RWPE1 (cell line): ENCODE results near the gene FLYWCH1.

Experiments used
- CTCF ChIA-PET: fragments of 350-600 bp; sonication (Branson Sonifier 250); formaldehyde crosslinking; extraction: SDS; loops from one replicate; lab custom pipeline; 2021; lab: Yijun Ruan, JAX
- POLR2A ChIA-PET: fragments of 400-600 bp; formaldehyde crosslinking; extraction: SDS; loops from one replicate; lab custom pipeline; 2020; ENCODE audit warnings: antibody characterized with exemption; ENCODE audit not compliant: low non-redundant PET; lab: Yijun Ruan, JAX
- DNase-seq: peaks from one replicate; pipeline ENCODE4 v3.0.0; 2012; ENCODE audit warnings: low spot score
- H3K27ac ChIP-seq: fragments of 450-650 bp; 2 replicates; pipeline ENCODE4 v1.5.1; 2017
- TF ChIP-seq, protein P1 (sequence below): fragments of 450-650 bp; conservative IDR thresholded peaks from 2 replicates; pipeline ENCODE4 v1.5.1; 2017; ENCODE audit warnings: low read depth, mild to moderate bottlenecking

Gene FLYWCH1

GRCh38 chr16:2971134-2971984 is 59.6 kb downstream of the FLYWCH1 start:
- peak overlapping the region; percentile 84 for H3K27ac ChIP-seq
- CTCF ChIA-PET: interaction anchor here (0.7 to 1.6 kb wide), 3 partner anchors 8 to 1081 kb away, joined by 3 to 8 read pairs (median 3); no protein-coding TSS in a partner anchor
- POLR2A ChIA-PET: interaction anchor here (1.1 kb wide), 1 partner anchor 9 kb away, joined by 3 read pairs; the partner anchor contains the start of gene PKMYT1
- TF ChIP-seq, protein P1, sequence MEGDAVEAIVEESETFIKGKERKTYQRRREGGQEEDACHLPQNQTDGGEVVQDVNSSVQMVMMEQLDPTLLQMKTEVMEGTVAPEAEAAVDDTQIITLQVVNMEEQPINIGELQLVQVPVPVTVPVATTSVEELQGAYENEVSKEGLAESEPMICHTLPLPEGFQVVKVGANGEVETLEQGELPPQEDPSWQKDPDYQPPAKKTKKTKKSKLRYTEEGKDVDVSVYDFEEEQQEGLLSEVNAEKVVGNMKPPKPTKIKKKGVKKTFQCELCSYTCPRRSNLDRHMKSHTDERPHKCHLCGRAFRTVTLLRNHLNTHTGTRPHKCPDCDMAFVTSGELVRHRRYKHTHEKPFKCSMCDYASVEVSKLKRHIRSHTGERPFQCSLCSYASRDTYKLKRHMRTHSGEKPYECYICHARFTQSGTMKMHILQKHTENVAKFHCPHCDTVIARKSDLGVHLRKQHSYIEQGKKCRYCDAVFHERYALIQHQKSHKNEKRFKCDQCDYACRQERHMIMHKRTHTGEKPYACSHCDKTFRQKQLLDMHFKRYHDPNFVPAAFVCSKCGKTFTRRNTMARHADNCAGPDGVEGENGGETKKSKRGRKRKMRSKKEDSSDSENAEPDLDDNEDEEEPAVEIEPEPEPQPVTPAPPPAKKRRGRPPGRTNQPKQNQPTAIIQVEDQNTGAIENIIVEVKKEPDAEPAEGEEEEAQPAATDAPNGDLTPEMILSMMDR: no peak
- no peak for DNase-seq

DNA sequence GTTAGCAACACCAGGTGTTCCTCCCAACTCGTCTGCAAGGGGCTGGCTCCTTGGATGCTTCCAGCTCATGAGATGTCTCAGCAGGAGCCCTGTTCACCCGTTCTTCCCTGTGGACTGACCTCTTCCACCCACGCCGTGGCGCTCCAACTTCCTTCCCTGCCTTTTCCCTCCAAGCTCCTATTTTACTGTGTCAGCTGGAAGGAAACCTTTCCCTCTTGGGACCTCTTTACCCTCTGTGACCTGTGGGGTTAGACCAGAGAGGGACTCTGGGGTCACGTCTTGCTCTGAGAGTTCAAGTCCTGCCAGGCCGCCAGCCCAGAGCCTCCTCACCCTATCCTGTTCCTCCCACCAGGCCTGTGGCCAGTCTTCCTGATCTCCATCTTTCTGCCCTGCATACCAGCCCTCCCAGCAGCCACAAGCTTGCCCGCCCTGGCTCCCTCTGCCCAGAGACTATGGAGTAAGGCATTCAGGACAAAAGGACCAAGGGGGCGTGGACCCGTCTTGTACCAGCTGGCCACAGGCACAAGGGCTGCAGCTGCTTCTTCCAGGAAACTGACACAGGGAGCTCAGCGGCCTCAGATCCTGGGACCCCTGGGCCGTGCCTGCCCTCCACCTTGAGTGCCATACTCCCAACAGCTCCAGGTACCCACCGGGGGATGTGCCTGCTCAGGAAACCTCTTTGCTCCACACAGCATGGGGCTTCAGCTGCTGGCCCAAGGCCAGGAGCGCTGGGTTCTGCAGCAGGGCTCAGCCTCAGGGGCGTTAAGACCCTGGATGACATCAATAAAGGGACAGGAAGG is 60.5 kb downstream of the FLYWCH1 start:
- DNase-seq: no peak
- ChIA-PET CTCF (interaction anchor here (0.6 to 0.9 kb wide), 4 partner anchors 9 to 1080 kb away, joined by 3 to 8 read pairs (median 4); no protein-coding TSS in a partner anchor), POLR2A (no interaction called here)
- TF ChIP-seq, protein P1: no peak
- peak overlapping the region; percentile 84 for H3K27ac ChIP-seq

GRCh38 chr16:2973093-2973492 is 61.4 kb downstream of the FLYWCH1 start:
- H3K27ac ChIP-seq: peak overlapping the region; percentile 84
- TF ChIP-seq, protein P1: no peak
- POLR2A ChIA-PET: interaction anchor here (0.6 kb wide), 1 partner anchor 14 kb away, joined by 5 read pairs; no protein-coding TSS in a partner anchor
- CTCF ChIA-PET: interaction anchor here (0.6 to 0.7 kb wide), 2 partner anchors 42 to 295 kb away, joined by 4 read pairs; no protein-coding TSS in a partner anchor
- DNase-seq: no peak

- H3K27ac ChIP-seq: peak overlapping the region; percentile 84
- DNase-seq: no peak
- ChIA-PET CTCF (interaction anchor here (0.6 kb wide), 1 partner anchor 42 kb away, joined by 4 read pairs; no protein-coding TSS in a partner anchor), POLR2A (no interaction called here)
- TF ChIP-seq, protein P1: no peak
These were observed 62.0 kb downstream of the FLYWCH1 start for GRCh38 chr16:2973605-2974318.

GRCh38 chr16:2974319-2975056 is 62.8 kb downstream of the FLYWCH1 start:
- DNase-seq: no peak
- POLR2A ChIA-PET: no interaction called here
- peak overlapping the region; percentile 84 for H3K27ac ChIP-seq
- CTCF ChIA-PET: no interaction called here
- TF ChIP-seq, protein P1: no peak
